Activated gamma-delta T cell treated with Interleukin-2 at 50 U/mL for 16 hours (primary cell): ENCODE data around the gene CCDC190.
A peak's percentile ranks its signal among the peaks of the same experiment; 100 is the strongest.
"Not testable (repeated sequence)": the region's sequence is repeated elsewhere in the genome, so short reads cannot be mapped to it uniquely, and the experiment has no call there.

Source experiments
- DNase-seq: peaks from one replicate; pipeline ENCODE4 v3.0.0-alpha.2; 2020

CCDC190 gene

GRCh38 chr1:162876751-162877150, 15.8 kb upstream of the CCDC190 start:
- no peak for DNase-seq

GRCh38 chr1:162873671-162874666, 13.0 kb upstream of the CCDC190 start:
- no peak for DNase-seq

GRCh38 chr1:162872981-162873380, 12.0 kb upstream of the CCDC190 start:
- DNase-seq: no peak

GRCh38 chr1:162871417-162871816, 10.4 kb upstream of the CCDC190 start:
- not testable (repeated sequence) for DNase-seq

- DNase-seq: no peak
Observed at GRCh38 chr1:162868972-162869371, 8.0 kb upstream of the CCDC190 start.

- DNase-seq: no peak
Observed at GRCh38 chr1:162861625-162862024, 650 bp upstream of the CCDC190 start.

GRCh38 chr1:162859191-162859590, 1.8 kb downstream of the CCDC190 start:
- DNase-seq: no peak

- no peak for DNase-seq
Observed at GRCh38 chr1:162857850-162858249, 3.1 kb downstream of the CCDC190 start.

- DNase-seq: no peak
Observed at GRCh38 chr1:162856260-162856659, 4.7 kb downstream of the CCDC190 start.

- no peak for DNase-seq
Observed at GRCh38 chr1:162855461-162856150, 5.4 kb downstream of the CCDC190 start.

GRCh38 chr1:162854245-162854882, 6.6 kb downstream of the CCDC190 start:
- DNase-seq: peak; percentile 39

GRCh38 chr1:162851341-162851740, 9.6 kb downstream of the CCDC190 start:
- DNase-seq: no peak

- DNase-seq: no peak
Observed at GRCh38 chr1:162849711-162850110, 11.3 kb downstream of the CCDC190 start.

GRCh38 chr1:162847839-162848453, 13.0 kb downstream of the CCDC190 start:
- peak; percentile 81 for DNase-seq

GRCh38 chr1:162846256-162847212, 14.4 kb downstream of the CCDC190 start:
- DNase-seq: no peak

- no peak for DNase-seq
Observed at GRCh38 chr1:162844153-162844552, 16.8 kb downstream of the CCDC190 start.

- DNase-seq: no peak
Observed at GRCh38 chr1:162840250-162840839, 20.6 kb downstream of the CCDC190 start.

GRCh38 chr1:162838863-162839262, 22.1 kb downstream of the CCDC190 start:
- no peak for DNase-seq

GRCh38 chr1:162835157-162835899, 25.6 kb downstream of the CCDC190 start:
- DNase-seq: no peak

GRCh38 chr1:162832470-162832869, 28.5 kb downstream of the CCDC190 start:
- DNase-seq: no peak

- DNase-seq: no peak
Observed at GRCh38 chr1:162829268-162829667, 31.7 kb downstream of the CCDC190 start.
